GM19328 (cell line): ENCODE data around the gene PIAS3.
"Not testable (repeated sequence)": the region's sequence is repeated elsewhere in the genome, so short reads cannot be mapped to it uniquely, and the experiment has no call there.

ENCODE experiments used
- ATAC-seq: cut with Tn5 transposase; IDR thresholded peaks from one replicate; pipeline ENCODE4 v1.9.1; 2021; ENCODE audit warnings: mild to moderate bottlenecking, moderate library complexity; ENCODE audit not compliant: unreplicated experiment

Gene PIAS3

GRCh38 chr1:145826030-145826429 lies 32.9 kb downstream of the PIAS3 start:
- ATAC-seq: no peak

- ATAC-seq: no peak
These were observed 34.4 kb downstream of the PIAS3 start for GRCh38 chr1:145824499-145824842.

- peak; percentile 94 for ATAC-seq
These were observed 35.0 kb downstream of the PIAS3 start, which contains the start of the genes POLR3C and RNF115 for GRCh38 chr1:145823565-145824498. TSS of gene POLR3C (plus strand) at chr1:145824200. CDS start at chr1:145825777, 1,577 bp downstream. TSS of gene RNF115 (minus strand) at chr1:145824095. CDS start at chr1:145823873, 222 bp downstream.

- not testable (repeated sequence) for ATAC-seq
These were observed 36.0 kb downstream of the PIAS3 start for GRCh38 chr1:145822779-145823331.

GRCh38 chr1:145818095-145818494 lies 40.8 kb downstream of the PIAS3 start:
- not testable (repeated sequence) for ATAC-seq

GRCh38 chr1:145812977-145813810 lies 45.7 kb downstream of the PIAS3 start:
- ATAC-seq: not testable (repeated sequence)

GRCh38 chr1:145806844-145807243 lies 52.0 kb downstream of the PIAS3 start:
- no peak for ATAC-seq

GRCh38 chr1:145806408-145806807 lies 52.5 kb downstream of the PIAS3 start:
- ATAC-seq: no peak

- no peak for ATAC-seq
These were observed 53.8 kb downstream of the PIAS3 start for GRCh38 chr1:145805057-145805456.

- no peak for ATAC-seq
These were observed 54.4 kb downstream of the PIAS3 start for GRCh38 chr1:145804235-145805045.

- ATAC-seq: no peak
These were observed 59.1 kb downstream of the PIAS3 start for GRCh38 chr1:145799806-145800205.
